Central memory CD4-positive, alpha-beta T cell (primary cell): Measurements from ENCODE around the gene FXYD2.

Source experiments
- DNase-seq: peaks from one replicate; pipeline ENCODE4 v3.0.0; 2022

The FXYD2 gene

GRCh38 chr11:117857734-117858414 is 33.3 kb upstream of the FXYD2 start:
- DNase-seq = no peak

- DNase-seq = no peak
These were observed 31.5 kb upstream of the FXYD2 start for GRCh38 chr11:117855912-117856651.

- no peak for DNase-seq
These were observed 30.8 kb upstream of the FXYD2 start for GRCh38 chr11:117855186-117855845.

GRCh38 chr11:117852309-117852708 is 27.8 kb upstream of the FXYD2 start:
- DNase-seq = no peak

GRCh38 chr11:117851852-117852251 is 27.3 kb upstream of the FXYD2 start:
- DNase-seq = no peak

- no peak for DNase-seq
These were observed 26.6 kb upstream of the FXYD2 start for GRCh38 chr11:117851106-117851505.

- DNase-seq = no peak
These were observed 25.4 kb upstream of the FXYD2 start for GRCh38 chr11:117849781-117850414.

GRCh38 chr11:117843666-117844484 is 19.3 kb upstream of the FXYD2 start:
- DNase-seq = peak; percentile 64

GRCh38 chr11:117842131-117842941 is 17.8 kb upstream of the FXYD2 start:
- no peak for DNase-seq

GRCh38 chr11:117841551-117842031 is 17.0 kb upstream of the FXYD2 start:
- no peak for DNase-seq

GRCh38 chr11:117840881-117841550 is 16.5 kb upstream of the FXYD2 start:
- no peak for DNase-seq

- no peak for DNase-seq
These were observed 15.6 kb upstream of the FXYD2 start for GRCh38 chr11:117839936-117840813.

- no peak for DNase-seq
These were observed 14.9 kb upstream of the FXYD2 start for GRCh38 chr11:117839380-117839881.

GRCh38 chr11:117838901-117839300 is 14.4 kb upstream of the FXYD2 start:
- no peak for DNase-seq

- DNase-seq = no peak
These were observed 13.2 kb upstream of the FXYD2 start for GRCh38 chr11:117837791-117838190.

- no peak for DNase-seq
These were observed 12.7 kb upstream of the FXYD2 start for GRCh38 chr11:117837070-117837776.

- no peak for DNase-seq
These were observed 11.8 kb upstream of the FXYD2 start for GRCh38 chr11:117836077-117836960.

- DNase-seq = no peak
These were observed 11.0 kb upstream of the FXYD2 start for GRCh38 chr11:117835576-117835975.
